ENCODE measurements around the gene AXDND1.

DNA sequence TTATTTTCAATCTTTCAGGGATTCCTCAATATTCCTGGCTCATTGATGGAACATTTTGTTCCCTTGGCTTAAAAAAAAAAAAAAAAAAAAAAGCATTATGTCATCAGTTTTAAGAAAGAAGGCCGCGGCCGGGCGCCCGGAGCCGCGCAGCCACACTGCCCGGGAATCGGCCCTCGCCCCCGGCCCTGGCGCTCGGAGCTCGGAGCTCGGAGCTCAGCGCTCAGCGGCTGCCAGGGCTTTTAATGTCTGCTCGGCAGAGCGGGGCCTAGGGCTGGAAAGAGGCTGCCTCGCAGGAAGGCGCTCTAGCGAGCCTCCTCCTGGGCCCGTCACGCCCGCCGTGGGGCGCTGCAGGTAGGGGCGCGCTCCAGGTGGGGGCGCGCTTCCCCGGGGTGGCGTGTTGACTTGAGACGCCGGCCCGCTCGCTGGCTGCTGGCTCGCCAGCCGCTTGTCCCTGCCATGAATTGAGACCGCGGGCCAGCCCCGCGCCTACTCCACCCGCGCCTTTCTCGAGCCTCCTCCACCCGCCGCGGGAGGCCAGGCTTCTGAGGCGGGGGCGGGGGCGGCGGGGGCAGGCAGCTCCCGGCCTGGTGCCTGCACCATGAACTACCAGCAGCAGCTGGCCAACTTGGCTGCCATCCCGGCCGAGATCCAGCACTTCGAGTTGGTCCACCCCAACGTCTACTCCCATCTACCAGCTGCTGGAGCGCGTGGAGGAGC, 220.5 kb downstream of the AXDND1 start:
- TF ChIP-seq, protein P1, sequence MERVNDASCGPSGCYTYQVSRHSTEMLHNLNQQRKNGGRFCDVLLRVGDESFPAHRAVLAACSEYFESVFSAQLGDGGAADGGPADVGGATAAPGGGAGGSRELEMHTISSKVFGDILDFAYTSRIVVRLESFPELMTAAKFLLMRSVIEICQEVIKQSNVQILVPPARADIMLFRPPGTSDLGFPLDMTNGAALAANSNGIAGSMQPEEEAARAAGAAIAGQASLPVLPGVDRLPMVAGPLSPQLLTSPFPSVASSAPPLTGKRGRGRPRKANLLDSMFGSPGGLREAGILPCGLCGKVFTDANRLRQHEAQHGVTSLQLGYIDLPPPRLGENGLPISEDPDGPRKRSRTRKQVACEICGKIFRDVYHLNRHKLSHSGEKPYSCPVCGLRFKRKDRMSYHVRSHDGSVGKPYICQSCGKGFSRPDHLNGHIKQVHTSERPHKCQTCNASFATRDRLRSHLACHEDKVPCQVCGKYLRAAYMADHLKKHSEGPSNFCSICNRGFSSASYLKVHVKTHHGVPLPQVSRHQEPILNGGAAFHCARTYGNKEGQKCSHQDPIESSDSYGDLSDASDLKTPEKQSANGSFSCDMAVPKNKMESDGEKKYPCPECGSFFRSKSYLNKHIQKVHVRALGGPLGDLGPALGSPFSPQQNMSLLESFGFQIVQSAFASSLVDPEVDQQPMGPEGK (CRISPR knock-in tag; IDR thresholded peaks at IDR 0.05; ENCODE audit: borderline replicate concordance) = no peak
- TF ChIP-seq RARB (CRISPR knock-in tag; IDR thresholded peaks at IDR 0.05) (no peak), ISL1 (CRISPR knock-in tag; IDR thresholded peaks at IDR 0.05) (no peak), ZNF70 (CRISPR knock-in tag; IDR thresholded peaks at IDR 0.05) (no peak), TOX (CRISPR knock-in tag; IDR thresholded peaks at IDR 0.05; ENCODE audit: borderline replicate concordance) (no peak), CREB5 (CRISPR knock-in tag; IDR thresholded peaks at IDR 0.05; ENCODE audit: low read depth) (no peak), ESRRG (CRISPR knock-in tag; IDR thresholded peaks at IDR 0.05) (no peak), BACH2 (CRISPR knock-in tag; IDR thresholded peaks at IDR 0.05; ENCODE audit: borderline replicate concordance) (no peak), POU6F1 (CRISPR knock-in tag; IDR thresholded peaks at IDR 0.05; ENCODE audit: borderline replicate concordance, low read depth) (no peak), OSR1 (CRISPR knock-in tag; IDR thresholded peaks at IDR 0.05) (no peak), ZNF565 (CRISPR knock-in tag; conservative IDR thresholded peaks at IDR 0.05; ENCODE audit: low read depth) (no peak)
- TF ChIP-seq, protein P2, sequence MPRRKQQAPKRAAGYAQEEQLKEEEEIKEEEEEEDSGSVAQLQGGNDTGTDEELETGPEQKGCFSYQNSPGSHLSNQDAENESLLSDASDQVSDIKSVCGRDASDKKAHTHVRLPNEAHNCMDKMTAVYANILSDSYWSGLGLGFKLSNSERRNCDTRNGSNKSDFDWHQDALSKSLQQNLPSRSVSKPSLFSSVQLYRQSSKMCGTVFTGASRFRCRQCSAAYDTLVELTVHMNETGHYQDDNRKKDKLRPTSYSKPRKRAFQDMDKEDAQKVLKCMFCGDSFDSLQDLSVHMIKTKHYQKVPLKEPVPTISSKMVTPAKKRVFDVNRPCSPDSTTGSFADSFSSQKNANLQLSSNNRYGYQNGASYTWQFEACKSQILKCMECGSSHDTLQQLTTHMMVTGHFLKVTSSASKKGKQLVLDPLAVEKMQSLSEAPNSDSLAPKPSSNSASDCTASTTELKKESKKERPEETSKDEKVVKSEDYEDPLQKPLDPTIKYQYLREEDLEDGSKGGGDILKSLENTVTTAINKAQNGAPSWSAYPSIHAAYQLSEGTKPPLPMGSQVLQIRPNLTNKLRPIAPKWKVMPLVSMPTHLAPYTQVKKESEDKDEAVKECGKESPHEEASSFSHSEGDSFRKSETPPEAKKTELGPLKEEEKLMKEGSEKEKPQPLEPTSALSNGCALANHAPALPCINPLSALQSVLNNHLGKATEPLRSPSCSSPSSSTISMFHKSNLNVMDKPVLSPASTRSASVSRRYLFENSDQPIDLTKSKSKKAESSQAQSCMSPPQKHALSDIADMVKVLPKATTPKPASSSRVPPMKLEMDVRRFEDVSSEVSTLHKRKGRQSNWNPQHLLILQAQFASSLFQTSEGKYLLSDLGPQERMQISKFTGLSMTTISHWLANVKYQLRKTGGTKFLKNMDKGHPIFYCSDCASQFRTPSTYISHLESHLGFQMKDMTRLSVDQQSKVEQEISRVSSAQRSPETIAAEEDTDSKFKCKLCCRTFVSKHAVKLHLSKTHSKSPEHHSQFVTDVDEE (CRISPR knock-in tag; IDR thresholded peaks at IDR 0.05) = peak; percentile 36; the same call in 1 of the 2 replicates
- TF ChIP-seq, protein P3, sequence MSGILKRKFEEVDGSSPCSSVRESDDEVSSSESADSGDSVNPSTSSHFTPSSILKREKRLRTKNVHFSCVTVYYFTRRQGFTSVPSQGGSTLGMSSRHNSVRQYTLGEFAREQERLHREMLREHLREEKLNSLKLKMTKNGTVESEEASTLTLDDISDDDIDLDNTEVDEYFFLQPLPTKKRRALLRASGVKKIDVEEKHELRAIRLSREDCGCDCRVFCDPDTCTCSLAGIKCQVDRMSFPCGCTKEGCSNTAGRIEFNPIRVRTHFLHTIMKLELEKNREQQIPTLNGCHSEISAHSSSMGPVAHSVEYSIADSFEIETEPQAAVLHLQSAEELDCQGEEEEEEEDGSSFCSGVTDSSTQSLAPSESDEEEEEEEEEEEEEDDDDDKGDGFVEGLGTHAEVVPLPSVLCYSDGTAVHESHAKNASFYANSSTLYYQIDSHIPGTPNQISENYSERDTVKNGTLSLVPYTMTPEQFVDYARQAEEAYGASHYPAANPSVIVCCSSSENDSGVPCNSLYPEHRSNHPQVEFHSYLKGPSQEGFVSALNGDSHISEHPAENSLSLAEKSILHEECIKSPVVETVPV (CRISPR knock-in tag; IDR thresholded peaks at IDR 0.05) = no peak

Data from SK-N-SH treated with all-trans-retinoic acid at 6 μM for 48 hours (cell line).